GM19043 (cell line): ENCODE data around the gene COL6A6.

Source experiments
- ATAC-seq: cut with Tn5 transposase; IDR thresholded peaks from one replicate; pipeline ENCODE4 v1.9.1; 2021; ENCODE audit warnings: low read depth; ENCODE audit not compliant: unreplicated experiment

Gene COL6A6

GRCh38 chr3:130516645-130517512, at the start of gene COL6A6:
Gene COL6A6, plus strand, starts transcription at chr3:130517177. Its CDS starts 43,188 bp downstream, at chr3:130560365.
- ATAC-seq, result no peak

DNA sequence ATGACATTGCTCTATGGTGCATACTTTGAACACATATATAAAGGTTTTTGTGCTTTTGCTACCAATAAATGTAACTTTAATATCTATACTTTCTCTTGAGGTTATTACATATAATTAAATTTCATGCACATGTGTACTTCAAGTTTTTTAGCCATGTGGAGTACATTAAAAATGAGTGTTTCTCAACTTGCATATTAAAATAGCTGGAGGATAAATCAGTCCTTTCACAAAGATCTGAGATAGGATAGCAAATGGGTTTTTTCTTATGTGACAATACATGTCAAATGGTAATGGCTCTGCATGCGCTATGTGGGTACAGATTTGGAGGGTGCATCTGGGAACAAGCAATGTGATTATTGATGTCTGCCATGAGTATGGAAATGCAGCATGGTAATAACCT, 48.7 kb upstream of the COL6A6 start:
- no peak for ATAC-seq

DNA sequence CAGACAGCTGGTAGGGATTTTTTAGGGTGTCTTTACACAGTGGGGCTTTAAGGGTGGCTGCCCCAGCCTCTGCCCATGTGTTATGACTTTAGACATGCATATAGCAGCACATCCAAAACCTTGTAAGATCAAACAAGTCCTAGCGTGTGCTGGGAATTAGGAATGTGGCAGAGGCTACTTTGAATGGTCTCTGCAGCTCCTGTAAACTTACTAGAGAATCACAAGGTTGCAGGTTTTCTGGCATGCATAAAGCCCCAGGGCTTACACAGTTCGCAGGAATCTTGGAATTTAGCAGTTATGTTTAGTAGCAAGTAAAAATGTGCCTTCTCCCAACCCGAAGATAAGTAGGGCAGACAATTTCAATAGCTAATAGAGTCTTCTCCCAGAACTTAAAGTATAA, 46.9 kb upstream of the COL6A6 start:
- ATAC-seq, result no peak

GRCh38 chr3:130473416-130473815, 43.6 kb upstream of the COL6A6 start:
- no peak for ATAC-seq

- no peak for ATAC-seq
Observed at GRCh38 chr3:130480736-130481135, 36.2 kb upstream of the COL6A6 start.

DNA sequence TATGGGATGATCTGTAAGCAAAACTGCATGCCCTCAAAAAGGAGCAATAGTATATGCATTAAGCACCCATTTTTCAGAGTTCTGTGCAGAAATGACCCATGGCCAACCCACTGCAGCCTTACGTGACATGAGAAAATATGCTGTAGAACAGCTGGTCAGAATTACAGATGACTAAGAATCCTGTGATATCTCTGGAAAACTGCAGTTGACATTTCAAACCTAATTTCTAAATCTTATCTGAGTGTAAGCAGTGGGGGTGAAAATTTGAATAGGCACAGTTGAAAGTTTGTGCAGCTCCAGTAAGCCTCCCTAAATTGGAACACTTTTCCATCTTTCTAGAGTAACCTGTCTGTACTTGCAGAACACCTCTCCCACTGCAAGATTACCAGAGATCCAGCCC, 28.7 kb upstream of the COL6A6 start:
- ATAC-seq, result no peak

- no peak for ATAC-seq
Observed at GRCh38 chr3:130488769-130489450, 28.1 kb upstream of the COL6A6 start.

GRCh38 chr3:130490241-130490640, 26.7 kb upstream of the COL6A6 start:
- ATAC-seq, result no peak

DNA sequence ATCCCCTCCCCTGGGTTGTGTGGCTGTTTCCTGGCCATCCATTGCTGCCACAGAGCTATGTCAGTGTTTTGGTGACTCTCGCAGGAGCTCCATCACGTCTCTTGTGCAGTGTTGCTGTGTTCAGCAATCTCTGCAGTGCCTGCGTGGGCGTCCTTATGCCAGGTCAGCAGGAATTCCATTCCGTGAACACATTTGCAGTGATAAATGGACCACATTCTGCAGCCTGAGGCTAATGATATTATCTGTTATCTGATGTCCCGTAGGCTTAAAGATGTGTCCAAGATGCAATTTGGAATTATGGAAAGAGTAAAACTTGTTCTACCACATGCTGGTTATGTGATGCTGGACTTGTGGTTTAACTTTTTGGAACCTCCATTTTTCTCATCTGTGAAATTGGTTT, 25.5 kb upstream of the COL6A6 start:
- ATAC-seq, result no peak

GRCh38 chr3:130504701-130505100, 12.3 kb upstream of the COL6A6 start:
- ATAC-seq, result no peak

DNA sequence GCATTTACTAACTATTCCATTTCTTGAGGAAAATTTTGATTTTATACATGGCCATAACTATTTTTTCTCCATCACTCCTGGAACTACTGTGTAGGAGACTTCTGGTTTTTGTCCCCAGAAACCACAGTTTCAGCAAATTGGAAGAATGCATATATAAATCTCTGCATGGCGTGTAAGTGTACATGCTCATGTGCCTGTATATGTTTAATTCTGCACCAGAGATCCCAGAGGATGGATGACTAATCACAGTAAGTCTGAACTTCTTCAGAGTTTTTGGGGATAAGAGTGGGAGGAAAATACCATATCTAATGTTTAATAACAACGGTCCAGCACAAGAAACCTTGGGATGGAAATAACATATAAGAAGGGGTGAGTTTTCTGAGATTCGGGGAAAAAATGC, 10.9 kb upstream of the COL6A6 start:
- no peak for ATAC-seq

DNA sequence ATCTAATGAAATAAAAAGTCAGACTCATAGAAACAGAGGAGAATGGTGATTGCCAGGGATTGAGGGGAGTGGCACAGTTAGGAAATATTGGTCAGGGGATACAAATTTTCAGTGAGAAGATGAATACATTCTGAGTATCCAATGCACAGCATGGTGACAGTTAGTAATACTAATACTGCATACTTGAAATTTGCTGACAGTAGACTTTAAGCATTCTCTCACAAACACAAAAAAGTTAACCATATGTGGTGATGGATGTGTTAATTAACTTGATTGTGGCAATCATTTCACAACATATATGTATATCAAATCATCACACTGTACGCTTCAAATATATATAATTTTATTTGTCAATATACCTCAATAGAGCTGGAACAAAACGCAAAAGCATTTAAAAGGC, 9.2 kb upstream of the COL6A6 start:
- ATAC-seq, result no peak

- no peak for ATAC-seq
Observed at GRCh38 chr3:130509008-130509407, 8.0 kb upstream of the COL6A6 start.

- ATAC-seq, result no peak
Observed at GRCh38 chr3:130514681-130515080, 2.3 kb upstream of the COL6A6 start.

DNA sequence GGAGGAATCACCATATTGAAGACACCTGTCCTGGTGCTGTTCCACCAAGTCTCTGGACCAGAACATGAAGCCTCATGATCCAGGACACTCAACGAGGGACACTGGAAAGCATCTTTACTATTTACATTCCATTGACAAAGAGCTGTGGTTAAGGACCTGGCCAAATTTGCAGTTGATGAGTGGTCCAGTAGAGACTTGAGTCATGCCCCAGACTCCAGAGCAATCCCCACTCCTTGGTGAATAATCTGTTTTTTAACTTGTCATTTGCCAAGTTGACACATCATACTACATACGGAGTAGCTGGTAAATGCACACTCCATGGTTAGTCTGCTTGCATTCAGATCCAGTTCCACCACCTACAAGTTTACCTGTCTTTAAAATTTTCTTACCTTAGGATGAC, 1.2 kb upstream of the COL6A6 start:
- no peak for ATAC-seq

DNA sequence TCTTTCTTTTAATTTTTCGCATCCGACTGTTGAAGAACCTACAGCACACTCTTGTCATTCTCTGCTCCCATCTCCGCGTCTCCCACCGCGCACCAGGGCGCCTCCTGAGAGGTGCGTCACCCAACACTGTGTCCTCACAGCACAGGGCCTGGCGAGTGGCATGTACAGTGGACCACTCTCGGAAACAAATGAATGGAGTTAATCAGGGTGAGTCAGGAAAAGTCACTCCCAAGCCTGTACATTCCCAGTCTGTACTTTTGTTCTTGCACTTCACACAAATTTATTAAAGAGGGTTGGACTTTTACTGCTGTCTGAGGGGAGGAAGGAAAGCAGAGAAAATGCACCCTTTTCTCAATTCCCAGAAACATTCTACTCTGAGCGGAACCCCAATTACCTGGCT, 625 bp downstream of the COL6A6 start:
- ATAC-seq, result no peak

DNA sequence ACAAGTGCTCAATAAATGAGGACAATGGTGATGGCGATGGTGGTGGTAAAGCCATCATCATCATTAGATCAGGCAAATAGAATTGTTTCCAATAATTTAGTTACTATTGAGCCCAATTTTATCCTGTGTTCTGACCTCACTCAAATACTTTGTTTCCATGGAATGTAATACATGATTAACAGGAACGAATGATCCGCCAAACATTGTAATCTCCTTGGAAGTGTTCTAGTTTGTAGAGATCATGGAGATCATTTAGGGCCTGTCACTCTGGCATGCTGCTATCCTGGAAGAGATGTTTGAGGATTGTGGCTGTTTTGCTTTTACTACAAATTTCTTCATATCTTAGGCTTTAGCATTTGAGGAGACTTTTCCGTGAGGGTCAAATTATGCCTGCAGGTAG, 2.8 kb downstream of the COL6A6 start:
- ATAC-seq, result no peak

DNA sequence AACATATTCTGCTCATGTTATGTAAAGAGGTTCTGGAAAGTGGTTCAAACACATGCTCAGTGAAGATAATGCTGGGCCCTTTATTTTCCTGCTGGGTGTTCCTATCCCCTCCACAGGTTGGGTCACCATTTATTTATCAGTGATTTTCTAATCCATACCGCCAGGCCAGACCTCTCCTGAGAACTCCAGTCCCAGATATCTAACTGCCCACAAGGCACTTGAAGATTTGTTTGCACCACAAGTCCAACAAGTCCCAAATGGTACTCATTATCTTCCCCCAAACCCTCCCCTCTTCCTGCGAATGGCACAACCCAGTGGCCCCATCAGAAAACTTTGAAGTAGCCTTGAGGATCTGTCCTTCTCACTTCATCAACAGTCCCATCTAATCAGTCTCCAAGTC, 5.4 kb downstream of the COL6A6 start:
- ATAC-seq, result no peak

DNA sequence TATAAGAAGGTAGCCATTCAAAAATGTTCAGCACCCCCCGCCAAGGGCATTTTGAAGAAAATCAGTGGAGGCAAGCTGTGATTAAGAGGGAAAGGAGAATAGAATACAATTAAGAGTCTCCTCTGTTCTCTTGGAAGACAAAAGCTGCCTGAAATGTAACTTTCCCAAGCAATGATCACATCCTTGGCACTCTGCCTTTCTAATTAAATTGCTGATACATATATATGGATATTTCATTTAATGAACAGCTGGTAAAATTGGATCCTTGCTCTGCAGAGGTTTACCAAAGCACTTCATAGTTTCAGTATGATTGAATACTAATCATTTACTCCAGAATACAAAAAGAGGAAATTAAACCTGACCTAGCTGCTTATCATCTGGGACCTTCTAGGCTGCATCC, 10.4 kb downstream of the COL6A6 start:
- no peak for ATAC-seq

- ATAC-seq, result no peak
Observed at GRCh38 chr3:130528120-130528519, 11.1 kb downstream of the COL6A6 start.

- no peak for ATAC-seq
Observed at GRCh38 chr3:130529486-130530215, 12.7 kb downstream of the COL6A6 start.
